Progenitor cell of endocrine pancreas (in vitro differentiated cells): ENCODE measurements around the gene HIPK3. TPM values are rescaled to one million over a fixed set of nuclear protein-coding genes. Genes with fewer than 3 reads are reported as not detected.

ENCODE experiments used
- DNase-seq: peaks from one replicate; pipeline ENCODE4 v3.0.0; 2021; ENCODE audit warnings: low spot score; ENCODE audit not compliant: unreplicated experiment
- H3K27ac Mint-ChIP-seq: 2 replicates; pipeline ENCODE4 v1.8.0; 2021; ENCODE audit warnings: mild to moderate bottlenecking, moderate library complexity, mixed read lengths
- H3K27me3 Mint-ChIP-seq: 2 replicates; pipeline ENCODE4 v1.8.0; 2021; ENCODE audit warnings: mixed read lengths
- H3K36me3 Mint-ChIP-seq: 2 replicates; pipeline ENCODE4 v1.8.0; 2022; ENCODE audit warnings: mixed read lengths; ENCODE audit not compliant: insufficient read depth
- H3K4me1 Mint-ChIP-seq: 2 replicates; pipeline ENCODE4 v1.8.0; 2021; ENCODE audit warnings: low read depth, mixed read lengths
- H3K4me3 Mint-ChIP-seq: 2 replicates; pipeline ENCODE4 v1.8.0; 2021; ENCODE audit warnings: low read depth, mild to moderate bottlenecking, moderate library complexity, mixed read lengths
- H3K9me3 Mint-ChIP-seq: 2 replicates; pipeline ENCODE4 v1.8.0; 2021; ENCODE audit warnings: low read depth, mixed read lengths
- total RNA-seq: library from RNA; stranded (reverse); gene quantifications from 2 replicates; pipeline ENCODE4 v1.2.1, GENCODE V29; 2021
- TF ChIP-seq, protein P1 (sequence below): fragments of 200-600 bp; sonication (generic); IDR thresholded peaks from one replicate; pipeline ENCODE4 v1.5.0; 2021; ENCODE audit warnings: antibody characterized with exemption, mild to moderate bottlenecking; ENCODE audit not compliant: unreplicated experiment

The HIPK3 gene
- total RNA-seq, 1 donor from 2014 or later: 66.2 TPM

DNA sequence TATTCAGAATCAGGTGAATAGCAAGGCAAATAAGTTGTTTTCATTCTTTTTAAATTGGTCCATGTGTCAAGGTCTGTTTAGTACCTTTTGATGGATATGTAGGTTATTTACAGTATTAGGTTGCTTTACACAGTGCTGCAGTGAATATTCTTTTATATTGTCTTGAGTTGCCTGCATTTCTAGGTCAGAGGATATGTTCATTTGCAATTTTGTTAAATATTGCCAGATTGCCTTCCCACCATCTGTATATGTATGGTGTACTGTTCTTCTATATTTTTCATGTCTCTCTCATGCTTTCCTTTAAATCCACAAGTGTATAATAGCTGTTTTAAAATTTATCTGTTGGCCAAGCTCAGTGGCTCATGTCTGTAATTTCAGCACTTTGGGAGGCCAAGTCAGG lies 24.6 kb downstream of the HIPK3 start:
- TF ChIP-seq, protein P1, sequence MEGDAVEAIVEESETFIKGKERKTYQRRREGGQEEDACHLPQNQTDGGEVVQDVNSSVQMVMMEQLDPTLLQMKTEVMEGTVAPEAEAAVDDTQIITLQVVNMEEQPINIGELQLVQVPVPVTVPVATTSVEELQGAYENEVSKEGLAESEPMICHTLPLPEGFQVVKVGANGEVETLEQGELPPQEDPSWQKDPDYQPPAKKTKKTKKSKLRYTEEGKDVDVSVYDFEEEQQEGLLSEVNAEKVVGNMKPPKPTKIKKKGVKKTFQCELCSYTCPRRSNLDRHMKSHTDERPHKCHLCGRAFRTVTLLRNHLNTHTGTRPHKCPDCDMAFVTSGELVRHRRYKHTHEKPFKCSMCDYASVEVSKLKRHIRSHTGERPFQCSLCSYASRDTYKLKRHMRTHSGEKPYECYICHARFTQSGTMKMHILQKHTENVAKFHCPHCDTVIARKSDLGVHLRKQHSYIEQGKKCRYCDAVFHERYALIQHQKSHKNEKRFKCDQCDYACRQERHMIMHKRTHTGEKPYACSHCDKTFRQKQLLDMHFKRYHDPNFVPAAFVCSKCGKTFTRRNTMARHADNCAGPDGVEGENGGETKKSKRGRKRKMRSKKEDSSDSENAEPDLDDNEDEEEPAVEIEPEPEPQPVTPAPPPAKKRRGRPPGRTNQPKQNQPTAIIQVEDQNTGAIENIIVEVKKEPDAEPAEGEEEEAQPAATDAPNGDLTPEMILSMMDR: no peak

DNA sequence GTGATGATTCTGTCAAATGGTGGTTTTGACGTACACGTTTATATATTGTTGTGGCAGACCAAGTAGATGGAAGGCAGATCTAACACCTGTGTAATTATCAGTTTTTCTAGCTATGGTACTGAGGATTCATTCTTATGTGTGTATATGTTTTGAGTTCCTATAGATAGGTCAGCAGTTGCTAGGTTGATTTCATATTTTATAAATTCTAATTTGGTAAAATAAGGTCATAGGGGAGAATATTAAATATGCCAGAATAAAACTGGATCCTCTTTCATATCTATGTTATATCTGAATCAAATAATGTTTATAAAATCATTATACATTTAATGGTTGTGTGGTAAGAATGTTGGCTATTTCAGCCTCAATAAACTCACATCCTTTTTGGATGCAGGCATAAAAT lies 27.6 kb downstream of the HIPK3 start:
- Mint-ChIP-seq H3K27me3 (no peaks in the 10 kb centered on the region), H3K4me1 (peaks cover 12% of the 10 kb centered on the region), H3K4me3 (no peak overlapping the region), H3K9me3 (peaks cover 3% of the 10 kb centered on the region), H3K27ac (no peak overlapping the region), H3K36me3 (peaks cover 12% of the 10 kb centered on the region)
- DNase-seq: no peak
- TF ChIP-seq, protein P1: no peak

More for the DNA sequence above, 24.6 kb downstream of the HIPK3 start:
- Mint-ChIP-seq H3K4me3 (no peak overlapping the region), H3K27me3 (no peaks in the 10 kb centered on the region), H3K9me3 (peaks cover 10% of the 10 kb centered on the region), H3K27ac (no peak overlapping the region), H3K36me3 (peaks cover 9% of the 10 kb centered on the region), H3K4me1 (peaks cover 12% of the 10 kb centered on the region)
- DNase-seq: no peak

DNA sequence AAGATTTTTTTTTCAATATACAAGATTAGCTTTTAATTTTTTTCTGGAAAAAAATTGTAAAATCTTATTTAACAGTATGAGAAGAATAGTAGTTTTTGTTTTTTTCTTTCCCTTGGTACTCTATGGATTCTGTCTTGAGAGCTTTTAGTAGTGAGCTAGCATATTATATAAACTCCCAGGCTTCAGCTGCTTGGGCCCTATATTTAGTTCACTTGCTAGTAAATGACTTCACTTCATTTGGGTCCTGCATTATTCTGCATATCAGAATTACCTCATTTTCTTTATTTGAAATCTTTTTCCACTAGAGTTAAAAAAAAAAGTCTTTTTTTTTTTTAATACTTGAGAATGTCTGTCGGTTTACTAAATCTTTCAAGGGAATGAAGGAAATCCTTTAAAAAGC lies 33.1 kb downstream of the HIPK3 start:
- H3K9me3 Mint-ChIP-seq: no peaks in the 10 kb centered on the region
- no peak overlapping the region for H3K27ac Mint-ChIP-seq
- no peaks in the 10 kb centered on the region for H3K27me3 Mint-ChIP-seq

DNA sequence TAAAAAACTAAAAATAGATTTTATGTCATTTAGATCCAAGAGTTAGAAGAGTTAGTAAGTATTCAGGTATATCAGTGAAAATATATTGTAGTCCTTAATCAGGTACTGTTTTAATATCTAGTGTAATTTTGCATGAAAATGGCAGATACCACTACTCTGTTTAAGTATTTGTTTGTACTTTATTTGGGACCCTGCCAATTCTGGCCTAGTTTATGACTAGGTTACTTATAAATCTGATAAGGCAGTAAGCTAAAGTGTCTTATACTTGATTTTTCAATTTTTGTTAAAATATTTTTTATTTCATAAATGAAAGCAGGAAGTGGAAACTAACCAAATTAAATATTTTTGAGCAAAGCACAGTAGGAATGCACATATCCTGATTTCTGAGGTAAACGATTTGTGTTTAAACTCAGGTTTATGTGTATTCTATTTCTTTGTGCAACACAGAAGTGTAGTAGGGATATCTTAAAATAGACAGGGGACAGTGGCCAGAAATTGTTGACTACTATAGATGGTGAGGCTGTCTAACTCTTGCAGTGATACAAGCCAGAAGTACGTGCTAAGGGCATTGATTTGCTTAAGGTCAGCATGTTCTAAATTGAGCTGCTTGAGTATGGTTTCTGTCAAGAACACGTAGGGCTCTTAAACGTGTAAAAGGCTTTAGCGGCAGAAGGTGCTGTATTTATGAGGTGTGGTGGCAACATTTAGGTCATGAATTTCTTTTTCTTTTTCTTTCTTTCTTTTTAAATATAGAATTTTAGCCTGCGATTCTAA lies 34.0 kb downstream of the HIPK3 start:
- TF ChIP-seq, protein P1: no peak
- no peaks in the 10 kb centered on the region for H3K9me3 Mint-ChIP-seq
- DNase-seq: no peak
- H3K4me3 Mint-ChIP-seq: no peak overlapping the region
- H3K4me1 Mint-ChIP-seq: peaks cover 33% of the 10 kb centered on the region
- peaks cover 26% of the 10 kb centered on the region for H3K36me3 Mint-ChIP-seq
- no peaks in the 10 kb centered on the region for H3K27me3 Mint-ChIP-seq
- H3K27ac Mint-ChIP-seq: peak overlapping the region; percentile 5

More for the DNA sequence above, 33.1 kb downstream of the HIPK3 start:
- peaks cover 18% of the 10 kb centered on the region for H3K36me3 Mint-ChIP-seq
- DNase-seq: no peak
- H3K4me3 Mint-ChIP-seq: no peak overlapping the region
- TF ChIP-seq, protein P1: no peak
- H3K4me1 Mint-ChIP-seq: peaks cover 27% of the 10 kb centered on the region

DNA sequence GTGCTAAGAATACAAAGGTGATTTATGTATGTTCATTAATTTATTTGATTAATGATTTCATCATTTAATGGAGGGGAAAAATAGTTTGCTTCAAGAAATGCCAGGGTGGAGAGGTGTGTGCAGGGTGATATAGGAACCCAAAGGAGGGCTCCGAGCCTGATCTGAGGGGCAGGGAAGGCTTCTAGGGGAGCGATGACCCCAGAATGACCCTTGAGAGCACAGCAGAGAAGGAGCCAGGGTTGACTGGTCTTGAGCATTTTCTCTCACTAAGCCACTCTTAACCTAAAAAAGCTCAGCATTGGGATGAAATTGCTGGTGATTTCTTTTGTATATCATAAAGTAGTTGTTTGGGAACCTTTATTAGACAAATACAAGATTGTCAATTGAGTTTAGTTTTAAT lies 35.1 kb downstream of the HIPK3 start:
- no peaks in the 10 kb centered on the region for H3K27me3 Mint-ChIP-seq

More for the DNA sequence above, 35.1 kb downstream of the HIPK3 start:
- Mint-ChIP-seq H3K4me3 (no peak overlapping the region), H3K36me3 (peaks cover 23% of the 10 kb centered on the region), H3K27ac (peak overlapping the region; percentile 53), H3K4me1 (peaks cover 31% of the 10 kb centered on the region), H3K9me3 (peaks cover 4% of the 10 kb centered on the region)
- DNase-seq: no peak
- TF ChIP-seq, protein P1: no peak
